Stimulated activated memory B cell treated with anti-CD40 and anti-IgM and Interleukin-4, amounts not matched to agents 10 μg/mL and 1 μg/mL and 100 μg/mL, for 72 hours (primary cell): ENCODE results near the gene C11orf91.
"Not testable (repeated sequence)": the region's sequence is repeated elsewhere in the genome, so short reads cannot be mapped to it uniquely, and the experiment has no call there.

ENCODE experiments used
- ATAC-seq: fragments of 150-1000 bp; cut with Tn5 transposase; 2 replicates; pipeline ENCODE4 v1.10.0; 2021
- H3K27ac Mint-ChIP-seq: one replicate; pipeline ENCODE4 v1.8.0; 2022; ENCODE audit warnings: mild to moderate bottlenecking, mixed read lengths
- H3K27me3 Mint-ChIP-seq: one replicate; pipeline ENCODE4 v1.8.0; 2022; ENCODE audit warnings: mixed read lengths
- H3K36me3 Mint-ChIP-seq: one replicate; pipeline ENCODE4 v1.8.0; 2022; ENCODE audit warnings: mixed read lengths
- H3K4me1 Mint-ChIP-seq: one replicate; pipeline ENCODE4 v1.8.0; 2022; ENCODE audit warnings: mixed read lengths
- H3K4me3 Mint-ChIP-seq: one replicate; pipeline ENCODE4 v1.8.0; 2022; ENCODE audit warnings: mild to moderate bottlenecking, moderate library complexity, mixed read lengths
- H3K9me3 Mint-ChIP-seq: one replicate; pipeline ENCODE4 v1.8.0; 2022; ENCODE audit warnings: mixed read lengths

The C11orf91 gene

DNA sequence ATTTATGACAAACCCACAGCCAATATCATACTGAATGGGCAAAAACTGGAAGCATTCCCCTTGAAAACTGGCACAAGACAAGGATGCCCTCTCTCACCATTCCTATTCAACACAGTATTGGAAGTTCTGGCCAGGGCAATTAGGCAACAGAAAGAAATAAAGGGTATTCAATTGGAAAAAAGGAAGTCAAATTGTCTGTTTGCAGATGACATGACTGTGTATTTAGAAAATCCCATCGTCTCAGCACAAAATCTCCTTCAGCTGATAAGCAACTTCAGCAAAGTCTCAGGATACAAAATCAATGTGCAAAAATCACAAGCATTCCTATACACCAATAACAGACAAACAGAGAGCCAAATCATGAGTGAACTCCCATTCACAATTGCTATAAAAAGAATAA lies 26.9 kb upstream of the C11orf91 start:
- H3K9me3 Mint-ChIP-seq, ATAC-seq, H3K27ac Mint-ChIP-seq, H3K27me3 Mint-ChIP-seq, H3K4me3 Mint-ChIP-seq: not testable (repeated sequence)
- Mint-ChIP-seq H3K36me3 (peaks cover 18% of the 10 kb centered on the region), H3K4me1 (peaks cover 54% of the 10 kb centered on the region)

DNA sequence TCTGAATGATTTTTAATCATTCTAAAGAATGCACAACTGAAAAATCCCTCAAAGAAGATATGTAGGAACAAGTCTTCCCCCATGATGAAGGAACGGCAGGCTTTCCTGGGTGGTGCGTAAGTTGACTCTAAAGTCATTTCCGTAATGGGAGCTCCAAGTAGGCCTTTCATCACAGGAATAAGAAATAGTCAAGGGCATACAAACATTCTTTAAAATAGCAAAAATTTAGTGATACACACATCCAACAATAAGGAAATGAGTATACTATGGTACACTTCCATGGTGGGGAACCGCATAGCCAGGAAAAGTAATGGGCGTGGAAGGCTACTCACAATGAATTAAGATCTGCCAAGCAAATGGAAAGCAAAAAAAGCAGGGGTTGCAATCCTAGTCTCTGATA lies 24.9 kb upstream of the C11orf91 start:
- no peak for ATAC-seq
- Mint-ChIP-seq H3K4me3 (no peak overlapping the region), H3K36me3 (peaks cover 35% of the 10 kb centered on the region), H3K27ac (no peak overlapping the region), H3K4me1 (peaks cover 52% of the 10 kb centered on the region), H3K9me3 (no peaks in the 10 kb centered on the region), H3K27me3 (no peaks in the 10 kb centered on the region)

DNA sequence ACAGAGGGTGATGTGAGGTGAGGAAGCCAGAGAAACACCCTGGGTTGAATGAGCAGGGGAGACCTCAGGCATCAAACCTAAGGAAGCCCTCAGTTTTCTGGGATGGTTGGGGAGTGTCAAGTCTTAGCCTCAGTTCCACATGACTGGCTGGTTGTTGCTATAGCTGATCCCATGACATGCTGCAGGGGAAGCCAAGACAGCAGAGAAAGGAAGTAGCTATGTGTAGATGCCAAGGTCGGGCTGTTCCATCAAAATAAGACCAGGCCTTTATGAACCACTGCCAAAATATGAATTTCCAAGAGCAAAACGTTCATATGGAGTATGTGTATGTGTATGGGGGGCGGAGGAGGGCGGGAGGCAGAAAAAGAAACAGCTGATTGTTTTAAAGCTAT lies 24.0 kb upstream of the C11orf91 start:
- no peak overlapping the region for H3K27ac Mint-ChIP-seq
- H3K9me3 Mint-ChIP-seq: no peaks in the 10 kb centered on the region
- peaks cover 43% of the 10 kb centered on the region for H3K36me3 Mint-ChIP-seq
- no peaks in the 10 kb centered on the region for H3K27me3 Mint-ChIP-seq
- H3K4me3 Mint-ChIP-seq: no peak overlapping the region
- H3K4me1 Mint-ChIP-seq: peaks cover 52% of the 10 kb centered on the region
- no peak for ATAC-seq

DNA sequence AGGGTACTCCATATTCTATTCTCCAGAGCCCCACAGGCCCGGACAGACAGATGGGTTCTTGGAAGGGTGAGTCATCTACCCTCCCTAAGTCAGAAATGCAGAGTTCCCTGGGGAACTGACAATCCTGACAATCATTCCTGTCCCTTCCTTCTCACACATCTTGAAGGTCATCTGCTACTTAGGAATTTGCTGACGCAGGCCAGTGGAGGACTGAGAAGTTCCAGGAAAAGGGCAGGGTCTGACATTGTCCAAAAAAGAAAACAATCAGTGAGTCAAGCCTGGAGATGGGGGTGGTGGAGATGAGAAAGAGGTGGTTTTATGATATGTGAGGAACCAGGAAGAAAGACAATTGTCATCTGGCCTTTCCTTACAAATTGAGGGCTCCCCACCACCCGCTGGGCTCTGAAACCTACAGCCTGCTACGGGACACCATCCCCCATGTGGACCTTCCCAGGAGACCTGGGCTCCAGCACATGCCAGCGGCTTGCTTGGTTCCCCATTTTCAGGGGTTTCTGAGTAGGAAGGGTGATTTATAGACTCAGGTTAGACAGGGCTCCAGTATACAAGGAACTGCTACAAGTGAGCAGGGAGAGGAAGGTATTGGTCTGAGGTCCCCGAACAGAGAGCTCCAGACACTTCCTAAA lies 22.7 kb upstream of the C11orf91 start:
- Mint-ChIP-seq H3K27me3 (no peaks in the 10 kb centered on the region), H3K9me3 (no peaks in the 10 kb centered on the region), H3K4me3 (no peak overlapping the region), H3K27ac (peak overlapping the region; percentile 67), H3K36me3 (peaks cover 43% of the 10 kb centered on the region), H3K4me1 (peaks cover 52% of the 10 kb centered on the region)
- peak; percentile 59 for ATAC-seq

DNA sequence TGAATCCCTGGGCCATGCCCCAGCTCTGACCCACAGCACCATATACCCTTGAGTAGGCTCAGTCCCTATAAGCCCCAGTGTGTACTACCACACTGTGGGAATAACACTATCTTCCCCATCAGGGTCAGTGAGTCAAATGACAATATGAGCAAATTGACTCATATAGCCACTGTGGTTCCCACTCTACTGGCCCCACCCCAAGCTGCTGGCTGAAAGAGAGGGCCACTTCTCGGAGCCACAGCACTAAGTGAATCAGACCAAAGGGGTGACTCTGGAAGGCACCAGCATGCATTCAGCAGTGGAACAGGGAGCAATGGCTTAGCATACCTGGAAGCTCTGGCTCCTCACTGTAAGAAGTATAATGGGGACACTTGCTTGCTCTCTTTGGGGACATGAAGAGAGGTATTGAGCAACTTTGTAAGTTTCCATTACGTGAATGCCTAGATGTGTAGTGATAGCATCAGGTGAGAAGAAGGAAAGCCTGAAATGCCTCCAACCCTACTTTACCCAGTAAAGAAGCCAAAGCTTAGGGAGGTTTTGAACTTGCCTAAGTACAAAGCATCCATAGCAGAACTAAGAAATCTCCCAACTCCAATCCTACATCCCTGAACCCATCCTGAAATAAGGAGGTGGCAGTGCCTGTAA lies 22.1 kb upstream of the C11orf91 start:
- Mint-ChIP-seq H3K27ac (peak overlapping the region; percentile 67), H3K4me1 (peaks cover 49% of the 10 kb centered on the region), H3K27me3 (no peaks in the 10 kb centered on the region), H3K4me3 (no peak overlapping the region), H3K9me3 (no peaks in the 10 kb centered on the region), H3K36me3 (peaks cover 40% of the 10 kb centered on the region)
- peak; percentile 74 for ATAC-seq

DNA sequence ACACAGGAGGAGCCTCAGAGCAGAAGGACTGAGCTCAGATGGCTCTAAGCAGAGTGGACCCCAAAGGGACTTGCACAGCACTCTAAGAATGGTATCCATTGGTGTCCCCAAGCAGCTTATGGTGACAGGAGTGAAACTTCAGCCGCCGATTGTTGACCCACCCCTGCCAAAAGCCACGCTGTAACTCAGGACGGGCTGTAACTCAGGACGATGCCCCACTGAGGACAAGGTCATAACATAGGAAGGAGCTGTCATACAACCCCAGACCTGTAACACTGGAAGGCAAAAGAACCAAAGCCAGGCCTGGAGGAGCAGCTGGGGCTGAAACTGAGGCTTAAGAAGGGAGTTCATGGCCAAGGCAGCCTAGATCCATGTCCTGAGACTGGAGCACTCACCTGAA lies 21.4 kb upstream of the C11orf91 start:
- peaks cover 37% of the 10 kb centered on the region for H3K36me3 Mint-ChIP-seq
- no peak overlapping the region for H3K4me3 Mint-ChIP-seq
- H3K4me1 Mint-ChIP-seq: peaks cover 45% of the 10 kb centered on the region
- ATAC-seq: no peak
- no peak overlapping the region for H3K27ac Mint-ChIP-seq
- H3K27me3 Mint-ChIP-seq: no peaks in the 10 kb centered on the region
- no peaks in the 10 kb centered on the region for H3K9me3 Mint-ChIP-seq

DNA sequence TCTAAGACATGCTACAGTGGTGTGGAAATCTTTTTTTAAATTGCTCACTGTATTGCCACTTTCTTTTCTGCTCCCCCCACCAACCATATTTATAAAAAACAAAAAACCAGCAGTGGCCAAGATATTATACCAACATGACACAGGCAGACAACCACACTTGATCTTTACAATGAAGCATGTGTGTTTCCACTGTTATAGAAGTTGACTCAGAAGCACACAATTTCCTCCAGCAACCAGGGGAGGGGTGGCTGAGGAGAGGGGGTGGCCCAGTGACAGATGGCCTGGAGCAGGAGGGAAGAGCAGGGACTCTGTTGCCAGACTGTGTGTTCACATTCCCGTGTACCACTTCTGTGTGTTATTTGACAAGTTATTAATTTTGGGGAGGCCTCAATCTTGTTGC lies 20.8 kb upstream of the C11orf91 start:
- Mint-ChIP-seq H3K4me1 (peaks cover 45% of the 10 kb centered on the region), H3K27me3 (no peaks in the 10 kb centered on the region), H3K27ac (no peak overlapping the region), H3K9me3 (no peaks in the 10 kb centered on the region), H3K36me3 (peaks cover 42% of the 10 kb centered on the region), H3K4me3 (no peak overlapping the region)
- no peak for ATAC-seq

DNA sequence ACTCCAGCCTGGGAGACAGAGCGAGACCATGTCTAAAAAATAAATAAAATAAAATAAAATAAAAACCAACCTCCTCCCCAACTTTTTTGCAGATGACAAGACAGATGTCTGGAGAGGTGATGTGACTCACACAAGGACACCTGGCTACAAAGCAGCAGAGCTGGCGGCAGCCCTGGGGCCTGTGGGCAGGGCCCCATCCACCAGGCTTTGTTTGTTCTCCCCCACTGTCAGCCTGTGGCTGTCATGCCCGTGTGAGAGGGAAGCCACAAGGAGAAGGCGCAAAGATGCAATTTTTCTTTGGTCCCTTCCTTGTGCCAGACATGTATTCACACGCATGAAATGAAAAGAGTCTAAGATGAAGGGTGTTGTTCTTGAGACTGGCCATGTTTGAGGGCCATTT lies 19.0 kb upstream of the C11orf91 start:
- peaks cover 43% of the 10 kb centered on the region for H3K36me3 Mint-ChIP-seq
- H3K27ac Mint-ChIP-seq: no peak overlapping the region

DNA sequence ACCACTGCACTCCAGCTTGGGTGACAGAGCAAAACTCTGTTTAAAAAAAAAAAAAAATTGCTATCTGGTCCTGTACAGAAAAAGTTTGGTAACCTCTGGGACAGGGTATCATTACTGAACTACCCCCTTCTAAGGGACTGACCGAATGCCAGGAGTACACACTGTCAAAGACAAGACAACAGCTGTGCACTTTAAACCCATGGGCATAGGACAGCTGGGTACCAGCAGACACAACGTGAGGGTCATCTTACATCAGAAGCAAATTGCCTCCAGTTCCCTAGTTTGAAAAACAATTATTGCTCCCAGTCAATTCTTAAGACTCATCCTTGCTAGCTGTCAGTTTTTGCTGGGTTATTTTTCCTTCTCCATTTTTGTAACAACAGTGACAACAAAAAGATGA lies 17.8 kb upstream of the C11orf91 start:
- no peak overlapping the region for H3K27ac Mint-ChIP-seq
- H3K36me3 Mint-ChIP-seq: peaks cover 38% of the 10 kb centered on the region
- H3K4me1 Mint-ChIP-seq: peaks cover 15% of the 10 kb centered on the region
- no peak for ATAC-seq
- H3K27me3 Mint-ChIP-seq: no peaks in the 10 kb centered on the region
- H3K4me3 Mint-ChIP-seq: no peak overlapping the region
- H3K9me3 Mint-ChIP-seq: no peaks in the 10 kb centered on the region

More for the DNA sequence above, 19.0 kb upstream of the C11orf91 start:
- no peaks in the 10 kb centered on the region for H3K9me3 Mint-ChIP-seq
- ATAC-seq: no peak
- no peak overlapping the region for H3K4me3 Mint-ChIP-seq
- H3K27me3 Mint-ChIP-seq: no peaks in the 10 kb centered on the region
- peaks cover 27% of the 10 kb centered on the region for H3K4me1 Mint-ChIP-seq

DNA sequence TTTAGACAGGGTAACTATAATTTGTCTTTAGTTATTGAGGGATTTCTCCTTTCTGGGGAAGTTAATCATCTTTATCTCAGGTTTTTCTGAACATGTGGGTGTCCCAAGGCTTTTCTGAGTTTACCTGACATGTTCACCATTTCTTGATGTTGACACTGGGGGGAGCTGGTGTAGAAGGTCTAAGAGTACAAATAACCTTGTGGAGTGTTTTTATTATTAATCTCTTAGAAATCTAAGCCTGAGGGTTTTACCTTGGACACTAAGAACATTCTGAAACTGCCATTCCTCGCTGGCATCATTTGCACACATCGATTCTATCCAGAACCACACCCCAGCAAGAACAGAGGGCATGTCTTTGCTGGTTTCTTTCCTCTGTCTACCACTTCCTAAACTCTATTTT lies 15.6 kb upstream of the C11orf91 start:
- H3K27me3 Mint-ChIP-seq: no peaks in the 10 kb centered on the region
- H3K4me3 Mint-ChIP-seq: no peak overlapping the region
- no peaks in the 10 kb centered on the region for H3K9me3 Mint-ChIP-seq
- no peak overlapping the region for H3K27ac Mint-ChIP-seq
- no peak for ATAC-seq
- no peaks in the 10 kb centered on the region for H3K4me1 Mint-ChIP-seq
- H3K36me3 Mint-ChIP-seq: peaks cover 31% of the 10 kb centered on the region

DNA sequence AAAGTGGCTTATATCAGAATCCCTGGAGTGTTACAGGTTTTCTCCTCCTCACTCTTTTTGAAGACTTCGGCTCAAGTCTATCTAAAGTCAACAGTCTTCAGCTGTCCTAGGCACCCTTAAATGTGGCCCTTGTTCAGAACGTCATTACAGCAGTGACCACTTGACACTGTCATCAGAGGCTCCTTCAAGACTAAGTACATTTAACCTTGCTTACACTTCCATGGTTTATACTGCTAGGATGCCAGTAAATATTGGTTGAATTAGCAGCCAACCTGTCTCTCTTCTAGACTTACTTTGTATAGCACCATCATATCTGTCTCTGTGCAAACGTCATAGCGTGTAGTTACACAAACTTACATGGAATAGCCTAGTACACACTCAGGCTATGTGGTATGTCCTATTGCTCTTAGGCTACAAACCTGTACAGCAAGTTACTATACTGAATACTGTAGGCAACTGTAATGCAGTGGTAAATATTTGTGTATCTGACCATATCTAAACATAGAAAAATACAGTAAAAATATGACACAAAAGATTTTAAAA lies 13.3 kb upstream of the C11orf91 start:
- no peaks in the 10 kb centered on the region for H3K4me1 Mint-ChIP-seq
- H3K27ac Mint-ChIP-seq: no peak overlapping the region
- no peaks in the 10 kb centered on the region for H3K27me3 Mint-ChIP-seq
- no peak overlapping the region for H3K4me3 Mint-ChIP-seq
- H3K36me3 Mint-ChIP-seq: peaks cover 29% of the 10 kb centered on the region
- no peak for ATAC-seq
- no peaks in the 10 kb centered on the region for H3K9me3 Mint-ChIP-seq

DNA sequence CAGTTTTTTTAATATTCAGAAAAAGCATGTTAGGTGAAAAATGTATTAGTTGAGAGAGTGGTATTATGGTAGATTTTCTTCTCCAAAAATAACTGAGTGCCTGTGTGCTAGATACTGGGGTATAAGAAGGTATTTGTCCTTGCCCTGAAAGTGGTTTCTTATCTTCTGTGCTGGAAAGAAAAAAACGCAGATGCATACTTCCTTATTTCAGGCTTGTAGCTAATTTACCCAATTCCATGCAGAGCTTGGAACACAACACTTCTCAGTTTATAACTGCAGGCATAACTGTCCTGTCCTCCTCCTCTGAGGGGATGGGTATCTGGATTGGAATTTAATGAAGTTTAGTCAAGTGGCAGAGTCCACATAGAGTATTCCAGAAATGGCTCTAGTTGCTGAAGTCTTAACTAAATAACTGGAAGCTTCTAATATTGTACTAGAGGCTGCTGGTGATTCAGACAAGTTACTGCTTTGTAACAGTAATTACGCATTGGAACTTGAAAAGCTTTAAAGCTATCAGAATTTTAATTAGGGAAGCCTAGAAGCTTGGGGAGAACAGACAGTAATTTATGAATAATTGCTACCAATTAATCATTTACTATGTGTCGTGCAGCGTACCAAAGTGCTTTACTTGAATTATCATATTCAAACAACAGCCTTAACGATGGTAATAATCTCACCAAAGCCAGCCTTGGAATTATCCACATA lies 12.7 kb upstream of the C11orf91 start:
- Mint-ChIP-seq H3K27ac (no peak overlapping the region), H3K36me3 (peaks cover 34% of the 10 kb centered on the region), H3K27me3 (no peaks in the 10 kb centered on the region), H3K4me1 (no peaks in the 10 kb centered on the region), H3K9me3 (no peaks in the 10 kb centered on the region), H3K4me3 (no peak overlapping the region)
- no peak for ATAC-seq

DNA sequence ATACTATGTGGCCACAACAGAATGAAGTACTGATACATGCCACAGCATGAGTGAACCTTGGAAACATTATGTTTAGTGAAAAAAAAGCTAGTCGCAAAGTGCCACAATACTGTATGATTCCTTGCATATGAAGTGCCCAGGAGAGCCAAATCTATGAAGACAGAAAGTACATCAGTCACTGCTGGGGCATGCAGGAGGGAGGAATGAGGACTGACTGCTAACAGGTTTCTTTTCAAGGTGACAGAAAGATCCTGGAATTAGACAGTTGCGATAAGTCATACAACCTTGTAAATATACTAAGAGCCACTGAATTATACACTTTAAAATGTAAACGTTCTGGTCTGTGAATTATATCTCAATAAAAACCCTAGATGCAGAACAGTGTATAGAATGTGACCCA lies 11.8 kb upstream of the C11orf91 start:
- H3K27ac Mint-ChIP-seq: no peak overlapping the region
- H3K9me3 Mint-ChIP-seq: no peaks in the 10 kb centered on the region
- H3K36me3 Mint-ChIP-seq: peaks cover 34% of the 10 kb centered on the region
- no peaks in the 10 kb centered on the region for H3K4me1 Mint-ChIP-seq
- no peak overlapping the region for H3K4me3 Mint-ChIP-seq
- no peaks in the 10 kb centered on the region for H3K27me3 Mint-ChIP-seq
- ATAC-seq: no peak

DNA sequence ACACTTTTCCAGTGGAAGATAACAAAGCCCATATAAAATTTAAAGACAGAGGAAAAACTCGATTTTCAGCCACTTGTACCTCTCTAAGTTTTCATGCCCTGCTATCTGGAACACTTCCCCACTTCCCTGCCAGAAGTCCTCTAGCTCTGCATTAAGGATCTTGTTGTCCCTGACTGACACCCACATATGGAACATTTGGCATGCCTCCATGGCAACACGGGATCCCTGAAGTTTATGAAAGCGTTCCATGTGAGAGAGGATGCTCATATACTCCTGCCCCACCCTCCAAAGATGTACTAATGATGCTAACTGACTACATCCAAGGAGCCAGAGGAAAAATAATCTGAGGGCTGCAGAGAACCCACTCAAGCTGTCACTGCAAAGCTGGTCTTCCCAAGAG lies 8.8 kb upstream of the C11orf91 start:
- no peaks in the 10 kb centered on the region for H3K27me3 Mint-ChIP-seq
- H3K36me3 Mint-ChIP-seq: peaks cover 28% of the 10 kb centered on the region
- no peak overlapping the region for H3K4me3 Mint-ChIP-seq
- no peak overlapping the region for H3K27ac Mint-ChIP-seq
- no peak for ATAC-seq
- H3K4me1 Mint-ChIP-seq: no peaks in the 10 kb centered on the region
- no peaks in the 10 kb centered on the region for H3K9me3 Mint-ChIP-seq

DNA sequence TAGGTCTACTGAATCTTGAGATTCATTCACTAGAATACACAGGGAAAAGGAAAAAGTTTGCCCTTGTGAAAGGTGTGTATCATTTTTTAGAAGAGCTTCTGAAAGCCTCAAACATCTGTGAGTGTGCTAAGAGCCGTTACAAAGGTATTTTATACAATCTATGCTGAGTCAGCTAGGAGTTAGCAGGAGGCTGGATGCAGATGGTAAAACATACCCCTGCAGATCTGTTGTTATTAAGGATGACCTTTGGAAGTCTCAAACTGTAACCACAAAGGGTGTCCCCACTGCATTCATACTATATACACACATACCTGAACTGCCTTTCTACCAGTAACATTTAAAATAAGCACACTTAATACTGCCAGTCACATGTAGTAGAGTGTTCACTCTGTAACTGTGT lies 8.4 kb upstream of the C11orf91 start:
- no peak overlapping the region for H3K4me3 Mint-ChIP-seq
- no peaks in the 10 kb centered on the region for H3K4me1 Mint-ChIP-seq
- no peak overlapping the region for H3K27ac Mint-ChIP-seq
- peaks cover 28% of the 10 kb centered on the region for H3K36me3 Mint-ChIP-seq
- no peaks in the 10 kb centered on the region for H3K27me3 Mint-ChIP-seq
- H3K9me3 Mint-ChIP-seq: no peaks in the 10 kb centered on the region
- ATAC-seq: no peak

DNA sequence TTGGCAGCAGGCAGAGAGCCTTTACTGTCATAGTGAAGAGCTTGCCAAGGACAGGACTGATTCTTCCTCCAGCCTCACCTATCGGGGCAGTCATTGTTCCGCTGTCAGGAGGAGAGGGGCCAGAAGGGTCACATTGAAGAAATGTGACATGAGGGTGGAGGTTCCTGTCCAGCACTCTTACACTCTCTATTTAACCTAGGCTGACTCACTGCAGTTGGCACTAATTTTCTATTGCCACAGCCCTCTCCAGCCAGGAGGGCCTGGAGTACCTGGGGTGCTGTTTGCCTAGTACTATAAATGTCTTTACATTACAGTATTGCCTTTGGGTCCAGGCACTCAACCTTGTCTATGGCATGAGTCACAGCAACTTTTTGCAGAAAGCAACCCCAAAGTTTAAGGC lies 7.2 kb upstream of the C11orf91 start:
- H3K27ac Mint-ChIP-seq, H3K4me1 Mint-ChIP-seq, H3K4me3 Mint-ChIP-seq, H3K27me3 Mint-ChIP-seq, H3K9me3 Mint-ChIP-seq, ATAC-seq: not testable (repeated sequence)
- H3K36me3 Mint-ChIP-seq: peaks cover 28% of the 10 kb centered on the region
